Putamen (tissue), 1 donor: ENCODE results near the gene C10orf53.

ENCODE experiments used
- DNase-seq: peaks from one replicate; pipeline ENCODE4 v3.0.0-alpha.2; 2016; ENCODE audit warnings: low spot score

Gene C10orf53, protein sequence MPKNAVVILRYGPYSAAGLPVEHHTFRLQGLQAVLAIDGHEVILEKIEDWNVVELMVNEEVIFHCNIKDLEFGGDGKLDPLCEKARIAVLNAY

DNA sequence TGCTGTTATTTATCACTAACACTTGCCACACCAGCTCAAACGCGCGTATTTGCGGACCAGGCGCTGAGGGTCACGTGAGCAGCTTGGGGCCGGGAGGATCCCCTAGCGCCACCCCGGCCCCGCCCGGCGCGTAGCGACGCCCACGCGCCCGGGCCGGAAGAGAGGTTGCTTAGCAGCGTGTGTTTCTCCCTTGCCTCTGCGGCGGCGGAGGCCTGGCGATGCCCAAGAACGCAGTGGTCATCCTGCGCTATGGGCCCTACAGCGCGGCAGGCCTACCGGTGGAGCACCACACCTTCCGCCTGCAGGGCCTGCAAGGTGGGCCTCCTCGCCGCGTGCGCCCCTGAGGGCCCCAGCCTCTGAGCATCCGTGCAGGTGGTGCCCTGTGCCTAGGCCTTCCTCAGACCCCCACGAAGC is at the start of gene C10orf53:
C10orf53 (plus strand) TSS at position 172 of the 414 bp plus-strand sequence; CDS start at position 219, 47 bp downstream.
- DNase-seq = peak; percentile 3

DNA sequence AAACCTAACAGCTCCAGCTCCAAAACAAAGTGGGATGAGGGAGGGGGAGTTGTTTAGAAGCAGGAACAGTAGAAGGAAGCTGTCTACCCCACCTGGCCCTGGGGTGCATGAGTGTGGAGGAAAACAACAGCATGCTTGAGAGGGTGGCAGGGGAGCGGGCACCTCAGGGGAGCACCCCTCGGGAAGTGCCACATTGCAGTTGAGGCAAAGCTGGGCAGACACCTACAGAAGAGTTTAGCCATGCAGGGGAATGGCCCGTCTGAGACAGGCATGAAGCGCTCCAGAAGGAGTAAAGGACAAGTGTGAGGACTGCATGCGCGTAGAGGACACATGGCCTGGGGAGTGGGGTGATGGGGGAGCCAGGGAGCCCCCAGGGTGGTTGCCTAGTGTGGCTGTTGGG is 47.5 kb upstream of the C10orf53 start:
- DNase-seq = no peak

DNA sequence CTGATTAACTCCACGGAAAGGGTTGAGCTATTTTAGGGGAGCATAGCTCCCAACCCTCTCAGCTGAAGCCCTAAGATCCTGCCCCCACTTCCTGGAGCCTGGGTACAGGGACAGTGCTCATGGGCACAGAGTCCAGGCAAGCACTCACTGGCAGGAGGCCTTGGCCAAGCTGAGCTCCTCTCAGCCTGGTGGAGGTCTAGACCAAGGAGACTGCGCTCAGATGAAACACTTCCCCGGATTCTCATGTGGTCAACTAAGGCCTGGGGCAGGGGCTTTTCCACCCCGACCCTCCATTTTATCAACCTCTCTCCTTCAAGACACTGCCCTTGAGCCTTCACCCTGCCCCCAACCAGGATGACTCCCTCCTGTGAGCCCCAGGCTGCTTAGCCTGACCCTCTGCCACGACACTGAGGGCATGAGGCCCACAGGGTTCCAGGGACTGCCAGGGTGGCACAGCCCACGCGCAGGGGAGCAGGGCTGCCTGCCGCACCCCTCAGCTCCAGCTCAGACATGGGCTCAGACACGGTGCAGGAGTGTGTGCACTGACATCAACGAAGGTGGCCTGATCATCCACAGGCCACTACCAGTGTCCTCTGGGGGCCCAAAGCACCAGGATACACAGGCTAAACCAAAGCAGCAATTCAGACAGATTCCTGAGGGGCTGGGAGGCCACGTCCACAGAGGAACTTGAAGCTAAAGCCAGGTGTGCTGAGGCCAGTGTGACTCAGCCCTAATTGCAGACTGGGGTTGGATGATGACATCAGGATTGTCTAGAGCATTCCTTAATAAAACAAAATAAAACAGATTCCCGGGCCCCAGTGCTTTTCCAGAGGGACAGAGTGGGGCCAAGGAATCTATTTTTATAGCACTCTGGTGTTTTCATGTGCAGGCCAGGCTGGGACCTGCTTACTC is 46.8 kb upstream of the C10orf53 start:
- DNase-seq = no peak

DNA sequence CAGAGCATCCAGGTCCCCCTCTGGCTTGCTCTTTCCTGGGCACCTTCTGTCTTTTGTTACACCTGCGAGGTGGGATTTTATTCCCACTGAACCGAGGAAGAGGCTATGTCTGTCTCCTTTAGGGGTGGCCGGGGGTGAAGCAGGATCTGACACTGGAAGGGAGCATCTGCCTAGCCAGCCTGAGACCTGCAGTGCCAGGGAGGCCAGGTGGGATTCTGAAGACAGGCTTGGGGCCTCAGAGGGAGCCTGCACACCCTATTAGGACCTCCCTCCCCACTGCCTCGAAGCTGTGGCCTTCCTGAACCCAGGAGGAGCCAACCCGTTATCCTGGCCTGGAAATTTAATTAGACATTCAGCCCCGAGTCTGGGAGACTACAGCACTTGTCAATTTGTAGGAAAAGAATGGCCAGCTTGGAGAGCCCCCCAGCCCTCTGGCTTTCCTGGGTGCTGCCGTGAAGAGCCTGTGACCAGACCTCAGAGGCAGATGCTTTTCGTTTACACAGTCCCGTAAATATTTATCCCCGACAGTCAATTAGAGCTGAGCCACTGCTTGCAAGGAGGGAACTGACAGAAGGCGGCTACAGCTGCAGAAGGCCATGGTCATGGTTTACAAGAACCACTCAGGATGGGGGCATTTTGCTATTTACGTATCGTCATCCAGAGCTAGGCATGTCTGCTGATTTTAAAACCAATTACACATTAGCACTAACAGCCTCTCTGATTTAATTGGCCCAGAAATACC is 46.0 kb upstream of the C10orf53 start:
- no peak for DNase-seq

DNA sequence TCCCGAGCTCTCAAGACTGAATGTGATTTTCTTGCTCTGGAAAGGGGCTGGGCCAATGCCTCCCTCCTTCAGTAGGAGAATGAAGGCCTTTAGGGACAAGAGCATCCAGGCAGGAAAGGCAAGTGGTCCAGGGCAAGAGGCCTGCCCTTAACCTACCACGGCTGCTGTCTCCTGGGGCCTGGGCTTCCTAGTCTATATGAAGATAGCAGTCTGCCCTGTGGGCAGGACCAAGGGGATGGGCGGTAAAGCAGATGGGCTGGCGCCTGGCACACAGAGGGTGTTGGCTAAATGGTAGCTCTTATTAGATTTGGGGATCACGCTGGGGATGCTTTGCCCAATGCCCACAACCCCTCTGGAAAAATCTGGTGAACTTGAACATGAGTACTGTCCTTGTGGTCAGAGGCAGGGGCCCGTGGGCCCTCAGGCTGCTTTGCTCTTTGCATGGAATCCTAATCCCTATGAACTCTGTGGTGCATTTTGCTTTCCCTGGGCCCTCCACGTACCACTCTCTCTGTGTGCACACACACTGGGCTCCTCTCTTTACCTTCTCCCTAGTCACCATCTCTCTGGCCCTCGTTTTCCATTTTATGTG is 45.3 kb upstream of the C10orf53 start:
- no peak for DNase-seq

DNA sequence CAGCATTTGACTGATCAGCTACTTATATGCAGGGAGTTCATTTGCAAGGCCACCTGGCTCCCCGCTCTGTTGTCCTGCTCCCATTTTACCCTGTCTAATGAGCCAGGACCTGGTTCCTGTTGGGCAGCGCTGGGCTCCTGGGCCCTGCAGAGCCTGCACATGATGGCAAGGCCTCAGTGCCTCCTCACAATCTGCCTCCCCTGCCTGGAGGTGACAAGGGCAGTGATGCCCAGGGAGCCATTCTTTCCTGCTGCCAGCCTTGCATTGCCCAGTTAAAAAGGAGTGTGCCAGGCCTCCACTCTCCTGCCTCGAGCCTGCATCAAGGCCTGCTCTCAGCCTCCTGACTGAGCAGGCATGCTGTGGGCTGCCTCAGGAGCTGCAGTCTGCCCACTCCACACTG is 37.1 kb upstream of the C10orf53 start:
- no peak for DNase-seq

DNA sequence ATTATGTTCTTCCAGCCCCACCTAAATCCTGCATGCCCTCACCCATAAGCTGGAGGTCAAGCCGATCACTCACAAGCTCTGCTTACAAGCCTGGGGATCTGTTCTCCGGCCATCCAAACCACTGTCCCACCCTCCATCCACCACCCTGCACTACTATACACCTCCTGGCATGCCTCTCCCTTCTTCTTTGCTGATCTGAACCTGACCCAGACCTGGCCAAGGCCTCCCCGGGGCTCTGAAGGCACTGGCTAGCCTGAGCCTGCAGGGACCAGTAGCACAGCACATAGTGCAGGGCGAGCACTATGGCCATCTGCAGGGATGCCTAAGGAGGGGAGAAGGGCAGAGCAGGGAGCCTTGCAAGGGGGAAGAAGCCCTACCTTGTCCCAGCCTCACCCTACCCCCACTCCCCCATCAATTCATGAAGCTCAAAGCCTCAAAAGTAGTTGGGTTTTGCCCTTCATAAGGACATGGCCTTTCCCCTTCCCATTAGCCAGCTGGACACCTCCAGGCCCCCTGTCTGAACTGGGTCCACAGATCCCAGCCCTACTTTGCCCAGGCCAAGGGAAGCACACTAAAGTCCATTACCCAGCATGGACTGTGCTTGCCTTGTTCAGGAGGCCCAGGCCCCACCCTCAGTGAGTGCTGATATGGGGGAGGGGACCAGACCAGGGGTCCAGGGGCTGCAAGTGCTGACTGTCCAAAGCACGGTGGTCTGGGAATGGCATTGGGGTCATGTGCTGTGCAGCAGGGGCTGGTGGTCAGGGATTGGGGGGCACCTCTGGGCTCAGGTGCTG is 36.0 kb upstream of the C10orf53 start:
- no peak for DNase-seq

DNA sequence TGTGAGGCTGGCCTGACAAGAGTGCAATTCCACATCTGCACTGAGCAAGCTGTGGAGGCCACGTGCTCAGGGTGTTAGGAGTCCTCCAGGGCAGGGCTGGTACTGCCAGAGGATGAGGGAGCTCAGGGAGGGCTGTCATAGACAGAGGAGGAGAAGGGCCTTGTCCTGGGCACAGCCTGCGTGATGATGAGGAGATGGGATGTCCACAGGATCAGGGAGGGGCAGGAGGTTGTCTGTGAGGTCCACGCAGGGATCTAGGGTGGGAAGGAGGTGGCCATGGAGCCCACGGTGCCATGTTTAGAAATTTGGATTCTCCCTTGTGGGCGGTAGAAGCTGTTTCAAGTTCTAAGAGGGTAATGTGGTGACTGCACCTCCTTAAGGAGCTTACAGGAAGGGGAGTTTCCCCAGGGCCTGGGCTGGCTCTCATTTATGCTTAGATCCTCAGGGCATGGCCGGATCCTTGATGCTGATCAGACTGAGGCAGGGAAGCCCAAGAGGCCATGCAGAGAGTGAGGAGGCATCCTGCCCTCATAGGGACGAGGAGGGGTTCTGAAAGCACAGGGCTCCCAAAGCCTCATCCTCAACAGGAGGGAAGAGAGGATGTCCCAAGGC is 35.3 kb upstream of the C10orf53 start:
- no peak for DNase-seq

DNA sequence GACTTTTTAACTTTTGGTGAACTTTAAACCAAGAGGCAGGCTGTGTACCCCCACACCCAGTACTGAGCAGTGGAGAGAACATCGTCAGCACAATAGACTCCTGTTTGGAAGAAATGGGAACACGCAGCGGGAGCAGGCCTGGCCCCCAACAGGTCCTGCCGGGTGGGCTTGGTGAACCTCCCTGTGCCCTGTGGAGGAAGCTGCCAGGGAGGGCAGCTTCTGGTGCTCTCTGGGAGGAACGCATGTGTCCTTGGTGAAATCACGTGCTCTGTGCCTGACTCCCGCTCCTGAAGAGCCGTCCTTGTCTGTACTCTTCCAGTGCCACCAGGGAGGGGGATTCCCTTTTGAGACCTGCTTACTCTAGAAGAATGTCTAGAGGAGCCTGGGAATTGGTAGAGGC is 34.0 kb upstream of the C10orf53 start:
- no peak for DNase-seq

DNA sequence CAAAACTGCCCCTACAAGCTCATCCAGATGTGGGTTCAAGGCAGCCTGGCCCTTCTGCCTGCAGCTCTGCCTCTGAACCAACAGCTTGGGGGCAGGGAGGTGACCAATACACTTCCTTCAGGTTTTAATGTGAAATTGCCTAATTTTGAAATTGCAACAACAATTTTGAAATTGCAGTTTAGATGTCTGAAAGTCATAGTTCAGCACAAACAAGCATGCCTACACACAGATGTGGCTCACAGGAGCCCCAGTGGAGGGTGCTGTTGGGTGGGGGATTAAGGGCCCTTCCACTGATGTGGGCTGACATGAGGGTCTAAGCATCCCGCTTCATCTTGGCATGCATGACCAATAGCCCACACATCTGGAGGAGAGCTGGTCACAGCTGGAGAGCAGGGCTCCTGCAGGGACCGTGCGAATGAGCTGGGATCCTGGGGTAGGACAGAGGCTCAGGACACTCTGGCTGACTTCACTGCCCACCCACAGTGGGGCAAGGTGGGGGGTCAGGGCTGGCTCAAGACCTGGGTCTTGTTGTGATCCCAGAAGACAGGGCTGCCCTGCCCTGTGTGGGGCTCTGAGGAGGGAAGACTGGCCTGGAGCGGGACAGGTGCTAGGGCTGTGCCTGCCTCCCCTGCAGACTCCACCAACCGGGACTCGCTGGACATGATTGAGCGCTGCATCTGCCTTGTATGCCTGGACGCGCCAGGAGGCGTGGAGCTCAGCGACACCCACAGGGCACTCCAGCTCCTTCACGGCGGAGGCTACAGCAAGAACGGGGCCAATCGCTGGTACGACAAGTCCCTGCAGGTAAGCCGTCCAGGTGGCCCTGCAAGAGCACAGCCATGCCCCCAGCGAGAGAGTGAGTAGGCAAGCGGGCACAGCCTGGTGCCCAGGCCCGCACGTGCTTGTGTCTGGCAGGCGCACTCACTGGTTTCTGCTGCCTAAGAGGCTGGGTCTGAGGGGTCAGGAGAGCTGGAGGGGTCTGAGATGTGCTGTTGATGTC is 33.3 kb upstream of the C10orf53 start:
- DNase-seq = no peak

DNA sequence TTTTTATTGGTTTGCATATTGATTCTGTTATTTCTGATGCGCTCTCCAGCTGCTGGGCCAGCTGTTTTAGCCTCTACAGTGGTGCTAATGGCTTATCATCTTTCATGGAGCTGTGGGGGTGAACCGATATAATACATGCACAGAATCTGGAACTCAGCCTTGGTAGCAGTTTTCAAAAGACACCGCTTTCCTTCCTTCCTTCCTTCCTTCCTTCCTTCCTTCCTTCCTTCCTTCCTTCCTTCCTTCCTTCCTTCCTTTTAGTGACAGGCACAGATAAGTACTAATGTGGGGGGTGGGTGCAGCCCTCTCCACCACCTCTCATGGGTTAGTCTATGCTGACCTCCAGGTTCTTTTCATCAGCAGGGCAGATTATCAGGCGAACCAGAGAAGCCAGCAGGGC is 31.9 kb upstream of the C10orf53 start:
- no peak for DNase-seq

DNA sequence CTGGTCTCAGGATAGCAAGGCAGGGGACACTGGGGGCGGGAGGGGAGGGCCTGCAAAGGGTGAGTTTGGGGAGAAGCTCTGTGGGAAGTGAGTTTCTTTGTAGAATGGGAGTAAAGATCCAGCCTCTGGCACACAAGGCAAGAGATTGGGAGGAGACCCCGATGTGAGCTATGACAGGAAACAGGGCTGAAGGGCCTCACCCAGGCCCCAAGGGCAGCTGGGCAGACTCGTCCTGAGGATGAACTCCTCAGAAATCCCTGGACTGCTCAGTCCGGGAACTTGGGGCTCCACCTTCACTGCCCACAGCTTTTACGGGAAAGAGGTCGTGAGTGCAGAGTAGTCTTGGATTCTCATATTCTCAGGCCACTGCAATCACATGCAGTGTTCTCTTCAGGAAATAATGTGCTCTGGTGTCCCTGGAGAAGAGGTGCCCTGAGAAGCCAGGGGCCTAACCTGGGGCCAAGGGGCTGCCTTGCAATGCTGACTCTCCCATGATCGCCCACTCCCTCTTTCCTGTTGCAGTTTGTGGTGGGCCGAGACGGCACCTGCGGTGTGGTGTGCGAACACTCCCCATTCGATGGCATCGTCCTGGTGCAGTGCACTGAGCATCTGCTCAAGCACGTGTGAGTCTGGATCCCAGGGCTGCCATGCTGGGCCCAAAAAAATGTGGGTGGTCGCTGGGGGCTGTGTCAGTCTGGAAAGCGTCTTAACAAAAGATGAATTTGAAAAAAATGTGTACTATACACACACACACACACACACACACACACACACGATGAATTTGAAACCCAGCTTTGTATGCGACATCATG is 31.3 kb upstream of the C10orf53 start:
- no peak for DNase-seq

DNA sequence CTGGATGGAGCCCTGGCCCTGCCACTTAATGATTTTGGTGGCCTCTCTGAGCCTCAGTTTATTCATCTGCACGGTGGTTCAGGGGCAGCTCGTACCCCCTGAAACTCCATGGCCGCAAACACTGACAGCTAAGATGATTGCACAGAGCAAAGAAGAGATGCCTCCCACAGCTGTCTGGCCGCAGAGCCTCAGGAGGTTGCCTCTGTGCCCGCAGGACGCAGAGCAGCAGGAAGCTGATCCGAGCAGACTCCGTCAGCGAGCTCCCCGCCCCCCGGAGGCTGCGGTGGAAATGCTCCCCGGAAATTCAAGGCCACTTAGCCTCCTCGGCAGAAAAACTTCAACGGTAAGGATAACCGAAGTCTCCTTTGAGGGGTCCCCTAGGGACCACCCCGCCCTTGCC is 30.2 kb upstream of the C10orf53 start:
- DNase-seq = no peak

DNA sequence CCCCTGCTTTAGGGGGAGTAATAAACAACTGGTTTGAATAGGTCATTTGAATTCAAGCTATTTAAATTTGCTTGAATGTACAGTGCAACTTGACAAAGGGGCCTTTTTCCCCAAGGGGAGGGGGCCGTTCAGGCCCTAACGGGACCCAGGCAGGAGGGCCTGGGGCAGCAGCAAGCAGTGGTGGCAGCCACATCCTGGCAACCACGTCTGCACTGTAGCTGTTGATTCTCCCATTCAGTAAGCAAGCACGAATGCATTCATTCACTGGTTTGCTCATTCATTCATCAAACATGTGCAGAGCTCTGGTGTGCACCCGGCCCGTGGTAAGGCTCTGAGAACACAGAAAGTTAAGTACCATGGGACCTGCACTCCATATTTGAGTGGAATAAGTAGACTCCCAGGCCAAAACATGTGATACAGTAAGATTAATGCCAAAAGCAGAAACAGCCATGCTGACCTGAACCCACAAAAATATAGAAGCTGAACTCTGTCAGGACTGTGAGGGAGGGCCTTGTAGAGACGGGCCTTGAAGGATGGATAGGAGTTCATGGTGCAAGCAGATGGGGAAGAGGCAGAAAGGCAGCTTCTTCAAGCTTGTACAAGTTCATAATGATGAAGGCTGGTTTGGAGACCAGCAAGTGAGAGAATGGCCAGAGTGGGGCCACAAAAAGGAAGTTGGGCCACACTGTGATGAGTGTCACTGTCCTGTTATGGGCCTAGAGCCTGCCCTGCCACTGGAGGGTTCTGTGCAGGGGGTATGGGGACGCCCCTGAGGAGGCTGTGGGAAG is 29.3 kb upstream of the C10orf53 start:
- DNase-seq = no peak

DNA sequence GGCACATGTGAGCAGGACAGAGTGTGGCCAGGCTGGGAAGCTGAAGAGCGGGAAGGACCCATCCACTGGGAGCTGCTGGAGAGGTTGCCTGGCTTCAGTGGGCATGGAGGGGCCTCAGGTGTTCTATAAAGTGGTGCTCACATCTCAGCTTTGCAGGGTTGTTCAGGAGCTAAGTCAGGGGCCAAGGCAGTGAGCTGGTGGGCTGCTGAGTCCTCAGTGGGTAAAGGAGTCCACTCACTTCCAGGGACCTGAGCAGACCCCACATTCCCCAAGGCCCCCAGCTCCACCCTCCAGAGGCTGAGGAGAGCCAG is 28.8 kb upstream of the C10orf53 start:
- DNase-seq = no peak

DNA sequence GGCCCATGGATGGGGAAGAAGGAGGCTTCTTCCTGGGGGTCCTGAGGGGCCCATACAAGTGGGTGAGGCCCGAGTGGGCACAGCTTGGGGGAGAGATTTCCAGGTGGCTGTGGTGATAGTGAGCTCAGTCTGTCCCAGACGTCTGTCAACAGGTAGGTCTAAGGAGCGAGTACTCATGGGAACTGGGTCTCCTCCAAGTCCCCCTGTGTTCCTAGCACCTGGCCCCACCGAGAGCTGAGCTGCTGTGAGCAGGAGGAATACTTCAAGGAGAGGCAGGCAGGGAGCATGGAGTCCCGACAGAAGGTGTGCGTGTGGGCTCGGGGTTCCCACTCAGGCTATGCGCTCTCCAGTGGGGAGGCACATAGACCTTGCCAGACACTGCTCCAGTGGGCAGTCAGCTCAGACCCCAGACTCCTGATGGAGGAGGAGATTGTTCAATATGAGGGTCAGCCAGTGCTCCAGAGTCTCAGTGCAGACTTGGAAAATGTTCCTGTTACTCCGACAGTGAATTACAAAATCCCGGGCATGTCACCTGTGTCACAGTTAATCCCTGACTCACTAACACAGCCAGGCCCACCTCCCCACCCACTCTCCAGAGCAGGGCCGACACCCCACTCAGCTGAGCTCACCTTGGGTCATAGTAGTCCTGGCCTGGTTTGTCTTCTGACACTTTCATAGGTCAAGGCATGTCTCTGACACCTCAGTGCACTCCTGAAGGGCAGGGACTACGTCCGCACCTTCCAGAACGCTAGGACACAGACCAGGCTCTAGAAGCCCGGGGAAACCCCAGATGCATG is 28.2 kb upstream of the C10orf53 start:
- DNase-seq = no peak

DNA sequence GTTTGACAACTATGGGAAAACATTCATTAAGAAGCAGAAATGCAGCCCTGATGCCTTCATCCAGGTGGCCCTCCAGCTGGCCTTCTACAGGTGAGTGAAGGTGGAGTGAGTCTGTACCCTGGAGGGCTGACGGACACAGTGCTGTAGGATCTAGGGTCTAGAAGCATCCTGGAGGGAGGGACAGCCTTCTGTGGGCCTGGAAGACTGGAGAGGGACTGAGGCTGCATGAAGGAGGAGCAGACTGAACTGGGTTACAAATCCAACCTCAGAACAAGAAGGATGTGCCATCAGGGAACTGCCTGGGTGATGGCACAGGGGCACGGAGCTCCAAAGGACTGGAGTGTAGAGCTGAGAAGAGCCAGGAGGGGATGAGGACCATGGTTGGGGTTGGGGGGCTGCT is 27.5 kb upstream of the C10orf53 start:
- no peak for DNase-seq
